NT2/D1 (cell line): ENCODE results near the gene USP2.

Source experiments
- DNase-seq: peaks from one replicate; pipeline ENCODE4 v3.0.0-alpha.2; 2011; ENCODE audit warnings: low read depth, low spot score
- H3K27me3 ChIP-seq: 2 replicates; pipeline ENCODE4 v1.6.0; 2011; ENCODE audit warnings: mild to moderate bottlenecking; ENCODE audit not compliant: insufficient read length, insufficient read depth
- H3K36me3 ChIP-seq: 2 replicates; pipeline ENCODE4 v1.6.1; 2011; ENCODE audit warnings: mild to moderate bottlenecking, low read length, mixed read lengths; ENCODE audit not compliant: insufficient read depth, insufficient read length
- H3K4me1 ChIP-seq: 2 replicates; pipeline ENCODE4 v1.5.1; 2011; ENCODE audit not compliant: insufficient read depth, insufficient read length
- H3K4me3 ChIP-seq: 2 replicates; pipeline ENCODE4 v1.5.1; 2011; ENCODE audit warnings: low read depth; ENCODE audit not compliant: insufficient read length
- H3K9ac ChIP-seq: 2 replicates; pipeline ENCODE4 v1.6.0; 2011; ENCODE audit warnings: low read depth; ENCODE audit not compliant: insufficient read length
- H3K9me3 ChIP-seq: 2 replicates; pipeline ENCODE4 v1.5.1; 2011; ENCODE audit warnings: mild to moderate bottlenecking, low read length; ENCODE audit not compliant: insufficient read depth
- SUZ12 ChIP-seq: IDR thresholded peaks from 2 replicates; pipeline ENCODE4 v1.6.1; 2011; ENCODE audit not compliant: insufficient read length, insufficient read depth; ENCODE audit errors: extremely low read depth
- YY1 ChIP-seq: IDR thresholded peaks from 2 replicates; pipeline ENCODE4 v1.6.1; 2011; ENCODE audit not compliant: insufficient read length, insufficient read depth
- ZNF274 ChIP-seq: IDR thresholded peaks from 2 replicates; pipeline ENCODE4 v1.6.1; 2011; ENCODE audit warnings: mild to moderate bottlenecking, low read depth, low read length

USP2 gene

DNA sequence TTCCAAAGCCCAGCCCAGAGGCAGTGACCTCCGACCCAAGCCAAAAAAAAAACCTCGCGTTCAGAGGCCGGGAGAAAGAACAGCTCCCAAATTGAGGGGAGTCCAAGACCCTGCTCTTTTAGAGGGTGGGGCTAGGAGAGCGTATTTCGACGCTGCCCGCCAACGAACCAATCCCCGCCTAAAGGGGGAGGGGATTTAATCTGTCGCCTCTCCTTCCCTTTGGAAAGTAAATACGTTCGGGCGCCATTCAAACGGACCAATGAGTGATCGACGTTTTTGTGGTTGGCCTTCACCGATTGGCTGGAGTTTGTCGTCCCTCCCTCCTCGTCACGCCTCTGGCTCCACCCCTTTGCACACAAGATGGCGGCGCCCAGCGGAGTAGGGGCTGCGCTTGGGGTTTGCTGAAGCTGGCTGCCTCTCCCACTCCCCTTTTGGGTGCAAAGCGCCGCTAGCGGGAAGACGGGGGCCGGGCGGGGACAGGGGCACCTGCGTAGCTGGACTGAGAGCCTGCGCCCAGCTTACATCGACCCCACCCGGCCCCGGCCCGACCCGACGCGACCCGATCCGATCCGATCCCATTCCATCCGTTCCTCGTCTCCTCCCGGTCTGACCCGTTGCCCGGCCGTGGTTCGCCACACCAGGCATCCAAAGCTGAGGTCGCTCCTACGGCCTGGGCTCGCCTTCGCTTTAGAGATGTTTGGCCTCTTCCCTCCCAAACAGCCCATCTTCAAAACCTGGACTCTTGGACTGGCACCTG is 47.1 kb downstream of the USP2 start, which contains the start of gene RNF26:
Gene RNF26, plus strand, starts transcription at position 354 of the 757 bp plus-strand sequence. CDS start 596 bp downstream, outside the sequence.
- Histone ChIP-seq H3K4me3 (peak within 1 kb of the TSS; percentile 93), H3K9me3 (no peaks in the 10 kb centered on the region), H3K9ac (peak within 1 kb of the TSS; percentile 97), H3K36me3 (peaks cover 20% of the 10 kb centered on the region), H3K27me3 (no peaks in the 10 kb centered on the region), H3K4me1 (peaks cover 25% of the 10 kb centered on the region)
- peak; percentile 98 for DNase-seq
- TF ChIP-seq YY1 (peak; percentile 84), ZNF274 (no peak)

- TF ChIP-seq SUZ12 (no peak), YY1 (no peak), ZNF274 (no peak)
- Histone ChIP-seq H3K27me3 (no peaks in the 10 kb centered on the region), H3K9ac (no peak overlapping the region), H3K4me3 (no peak overlapping the region), H3K36me3 (peaks cover 20% of the 10 kb centered on the region), H3K9me3 (no peaks in the 10 kb centered on the region), H3K4me1 (peaks cover 18% of the 10 kb centered on the region)
- DNase-seq = no peak
Observed at GRCh38 chr11:119332111-119332765, 49.3 kb downstream of the USP2 start.

DNA sequence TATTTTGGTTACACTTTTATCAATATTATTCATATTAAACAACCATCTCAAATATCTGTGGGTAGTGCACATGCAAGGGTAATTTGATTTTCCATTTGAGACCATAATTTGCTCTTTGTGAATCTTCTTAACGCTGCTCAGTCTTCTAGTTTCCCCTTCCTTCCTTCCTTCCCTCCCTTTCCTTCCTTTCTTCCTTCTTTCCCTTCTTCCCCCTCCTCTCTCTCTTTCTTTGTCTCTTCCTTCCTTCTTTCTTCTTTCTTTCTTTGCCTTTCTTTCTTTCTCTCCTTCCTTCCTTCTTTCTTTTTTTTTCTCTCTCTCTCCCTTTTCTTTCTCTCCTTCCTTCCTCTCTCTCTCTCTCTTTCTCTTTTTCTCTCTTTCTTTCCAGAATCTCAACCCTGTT is 51.3 kb downstream of the USP2 start:
- Histone ChIP-seq H3K4me3 (no peak overlapping the region), H3K36me3 (peaks cover 3% of the 10 kb centered on the region), H3K4me1 (peaks cover 5% of the 10 kb centered on the region), H3K9me3 (no peaks in the 10 kb centered on the region), H3K27me3 (no peaks in the 10 kb centered on the region), H3K9ac (no peak overlapping the region)
- TF ChIP-seq SUZ12 (no peak), YY1 (no peak), ZNF274 (no peak)
- no peak for DNase-seq

DNA sequence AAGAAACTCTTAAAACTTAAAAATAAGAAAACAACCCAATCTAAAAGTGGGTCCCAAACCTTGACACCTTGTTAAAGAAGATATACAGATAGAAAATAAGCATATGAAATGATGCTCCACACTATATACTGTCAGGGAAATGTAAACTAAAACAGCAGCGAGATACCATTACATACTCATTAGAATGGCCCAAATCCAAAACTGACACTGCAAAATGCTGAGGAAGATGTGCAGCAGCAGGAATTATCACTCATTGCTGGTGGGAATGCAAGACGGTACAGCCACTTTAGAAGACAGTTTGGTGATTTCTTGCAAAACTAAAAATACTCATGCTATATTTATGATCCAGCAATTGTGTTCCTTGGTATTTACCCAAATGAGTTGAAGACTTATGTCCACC is 52.2 kb downstream of the USP2 start:
- Histone ChIP-seq H3K9ac (no peak overlapping the region), H3K27me3 (no peaks in the 10 kb centered on the region), H3K36me3 (no peaks in the 10 kb centered on the region), H3K4me1 (peaks cover 2% of the 10 kb centered on the region), H3K4me3 (no peak overlapping the region), H3K9me3 (no peaks in the 10 kb centered on the region)
- TF ChIP-seq SUZ12 (no peak), YY1 (no peak), ZNF274 (no peak)
- no peak for DNase-seq

GRCh38 chr11:119324189-119324588 is 57.3 kb downstream of the USP2 start:
- no peak for DNase-seq
- H3K27me3 ChIP-seq = no peaks in the 10 kb centered on the region
- no peaks in the 10 kb centered on the region for H3K9me3 ChIP-seq
- H3K4me1 ChIP-seq = peaks cover 6% of the 10 kb centered on the region
- no peaks in the 10 kb centered on the region for H3K36me3 ChIP-seq
- H3K4me3 ChIP-seq = no peak overlapping the region
- H3K9ac ChIP-seq = no peak overlapping the region
- TF ChIP-seq ZNF274 (no peak), SUZ12 (no peak), YY1 (no peak)

GRCh38 chr11:119323532-119324033 is 57.9 kb downstream of the USP2 start:
- Histone ChIP-seq H3K4me3 (no peak overlapping the region), H3K27me3 (no peaks in the 10 kb centered on the region), H3K36me3 (no peaks in the 10 kb centered on the region), H3K9ac (no peak overlapping the region), H3K4me1 (peaks cover 6% of the 10 kb centered on the region), H3K9me3 (no peaks in the 10 kb centered on the region)
- TF ChIP-seq YY1 = no peak
- no peak for TF ChIP-seq ZNF274
- no peak for TF ChIP-seq SUZ12
- DNase-seq = peak; percentile 71

DNA sequence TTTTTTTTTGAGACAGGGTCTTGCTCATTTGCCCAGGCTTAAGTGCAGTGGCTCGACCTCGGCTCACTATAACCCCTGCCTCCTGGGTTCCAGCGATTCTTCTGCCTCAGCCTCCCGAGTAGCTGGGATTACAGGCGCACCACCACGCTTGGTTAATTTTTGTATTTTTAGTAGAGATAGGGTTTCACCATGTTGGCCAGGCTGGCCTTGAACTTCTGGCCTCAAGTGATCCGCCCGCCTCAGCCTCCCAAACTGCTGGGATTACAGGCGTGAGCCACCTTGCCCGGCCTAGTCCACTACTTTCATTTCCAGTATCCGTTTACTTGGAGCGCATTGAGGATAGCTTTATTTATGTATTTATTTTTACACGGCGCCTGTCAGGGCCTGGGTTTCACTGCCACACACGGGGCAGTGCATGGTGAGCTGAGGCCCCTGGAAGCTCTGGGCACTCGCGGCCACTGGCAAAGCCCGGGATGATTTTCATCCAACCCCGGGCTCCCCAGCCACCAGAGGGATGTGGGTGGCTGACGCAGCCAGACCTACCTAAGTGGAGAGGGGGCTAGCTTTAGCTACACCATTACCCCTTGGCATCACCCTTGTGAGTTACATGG is 58.5 kb downstream of the USP2 start:
- Histone ChIP-seq H3K4me3 (no peak overlapping the region), H3K4me1 (peaks cover 6% of the 10 kb centered on the region), H3K36me3 (no peaks in the 10 kb centered on the region), H3K9me3 (no peaks in the 10 kb centered on the region), H3K9ac (no peak overlapping the region), H3K27me3 (no peaks in the 10 kb centered on the region)
- no peak for TF ChIP-seq ZNF274
- TF ChIP-seq SUZ12 = no peak
- no peak for TF ChIP-seq YY1
- no peak for DNase-seq
